T-cell (primary cell): ENCODE data around the gene FAM174C. TPM values are rescaled to one million over a fixed set of nuclear protein-coding genes. Genes with fewer than 3 reads are reported as not detected.

Source experiments
- ATAC-seq, 4 experiments: fragments of 200-7000 bp in 3 of 4; fragments of 150-1000 bp in 1 of 4; cut with Tn5 transposase; replicated peaks in 1 of 4; 1 replicate in 3 of 4; 2 replicates in 1 of 4; pipeline ENCODE4 v1.10.0; 2021; ENCODE audit warnings: moderate library complexity in 3 of 4, mild to moderate bottlenecking in 2 of 4, moderate number of reproducible peaks in 1 of 4
- CTCF ChIA-PET, 2 donors: fragments of 300-600 bp; sonication (Branson Sonifier 250); formaldehyde crosslinking; loops; one replicate each; lab custom pipeline; 2022; ENCODE audit warnings: antibody characterized with exemption in 2 of 2; lab: Charles Lee
- POLR2A ChIA-PET, 2 donors: fragments of 300-600 bp; sonication (Branson Sonifier 250); formaldehyde crosslinking; loops; one replicate each; lab custom pipeline; 2022; ENCODE audit warnings: antibody characterized with exemption in 2 of 2; lab: Charles Lee
- DNase-seq, 35 experiments: peaks; one replicate each; pipeline versions ENCODE4 v3.0.0 to v3.0.0-alpha.2; 2013 to 2023
- H3K27ac ChIP-seq: one replicate; pipeline ENCODE4 v1.5.1; 2013; ENCODE audit warnings: low read length
- H3K27me3 ChIP-seq, 2 experiments: replicated peaks in 1 of 2; 1 replicate in 1 of 2; 2 replicates in 1 of 2; pipeline versions ENCODE4 v1.6.1 to v1.7.0; 2013; ENCODE audit warnings: low read length in 1 of 2, mixed read lengths in 1 of 2; ENCODE audit not compliant: control insufficient read depth in 2 of 2, insufficient read depth in 2 of 2; ENCODE audit errors: extremely low read depth in 1 of 2
- H3K36me3 ChIP-seq, 2 donors: 1 replicate in 1 of 2; 2 replicates in 1 of 2; pipeline versions ENCODE4 v1.6.1 to v1.7.0; 2013; ENCODE audit warnings: low read length in 1 of 2; ENCODE audit not compliant: control insufficient read depth in 2 of 2, insufficient read depth in 1 of 2; ENCODE audit errors: extremely low read depth in 1 of 2
- H3K4me1 ChIP-seq, 2 experiments: 1 replicate in 1 of 2; 2 replicates in 1 of 2; pipeline versions ENCODE4 v1.6.1 to v1.7.0; 2013; ENCODE audit warnings: low read length in 2 of 2, mixed read lengths in 1 of 2; ENCODE audit not compliant: insufficient read depth in 2 of 2, control insufficient read depth in 1 of 2; ENCODE audit errors: extremely low read depth in 1 of 2
- H3K4me3 ChIP-seq, 2 donors: 1 replicate in 1 of 2; 2 replicates in 1 of 2; pipeline versions ENCODE4 v1.5.1 to v1.7.0; 2013; ENCODE audit warnings: mild to moderate bottlenecking in 2 of 2, low read length in 1 of 2, moderate library complexity in 1 of 2; ENCODE audit not compliant: control insufficient read depth in 1 of 2; ENCODE audit errors: extremely low read depth in 1 of 2
- H3K9me3 ChIP-seq: 2 replicates; pipeline ENCODE4 v1.7.0; 2013
- H3K27ac Mint-ChIP-seq, 2 donors: one replicate each; pipeline ENCODE4 v1.8.0; 2020 to 2021; ENCODE audit warnings: mild to moderate bottlenecking in 2 of 2, mixed read lengths in 2 of 2
- H3K27me3 Mint-ChIP-seq, 2 donors: one replicate each; pipeline ENCODE4 v1.8.0; 2021 to 2022; ENCODE audit warnings: mixed read lengths in 2 of 2
- H3K36me3 Mint-ChIP-seq: one replicate; pipeline ENCODE4 v1.8.0; 2021; ENCODE audit warnings: mixed read lengths
- H3K4me1 Mint-ChIP-seq, 3 donors: one replicate each; pipeline ENCODE4 v1.8.0; 2020 to 2022; ENCODE audit warnings: mixed read lengths in 3 of 3, mild to moderate bottlenecking in 1 of 3
- H3K4me3 Mint-ChIP-seq, 3 donors: one replicate each; pipeline ENCODE4 v1.8.0; 2020 to 2022; ENCODE audit warnings: mild to moderate bottlenecking in 3 of 3, mixed read lengths in 3 of 3, moderate library complexity in 3 of 3
- H3K9me3 Mint-ChIP-seq, 3 donors: one replicate each; pipeline ENCODE4 v1.8.0; 2020 to 2022; ENCODE audit warnings: mixed read lengths in 3 of 3
- WGBS: methylation state at CpG from one replicate; pipeline ENCODE4 v1.1.5; 2013; ENCODE audit warnings: missing lambda C conversion rate; ENCODE audit not compliant: insufficient coverage; 5-methylcytosine and 5-hydroxymethylcytosine counted together
- total RNA-seq, 35 experiments: library from RNA in 6 of 35; stranded (reverse) in 6 of 35; fragments of 120-200 nt in 1 of 35; gene quantifications; one replicate each; pipeline versions ENCODE4 v1.2.1 to v1.2.4 and lab custom pipeline; 2013 to 2026

The FAM174C gene
- total RNA-seq, 5 donors from 2014 or later (not counting 1 experiment from before 2014, with no cell fraction given): 42.1 to 69.8 (median 60.4) TPM

DNA sequence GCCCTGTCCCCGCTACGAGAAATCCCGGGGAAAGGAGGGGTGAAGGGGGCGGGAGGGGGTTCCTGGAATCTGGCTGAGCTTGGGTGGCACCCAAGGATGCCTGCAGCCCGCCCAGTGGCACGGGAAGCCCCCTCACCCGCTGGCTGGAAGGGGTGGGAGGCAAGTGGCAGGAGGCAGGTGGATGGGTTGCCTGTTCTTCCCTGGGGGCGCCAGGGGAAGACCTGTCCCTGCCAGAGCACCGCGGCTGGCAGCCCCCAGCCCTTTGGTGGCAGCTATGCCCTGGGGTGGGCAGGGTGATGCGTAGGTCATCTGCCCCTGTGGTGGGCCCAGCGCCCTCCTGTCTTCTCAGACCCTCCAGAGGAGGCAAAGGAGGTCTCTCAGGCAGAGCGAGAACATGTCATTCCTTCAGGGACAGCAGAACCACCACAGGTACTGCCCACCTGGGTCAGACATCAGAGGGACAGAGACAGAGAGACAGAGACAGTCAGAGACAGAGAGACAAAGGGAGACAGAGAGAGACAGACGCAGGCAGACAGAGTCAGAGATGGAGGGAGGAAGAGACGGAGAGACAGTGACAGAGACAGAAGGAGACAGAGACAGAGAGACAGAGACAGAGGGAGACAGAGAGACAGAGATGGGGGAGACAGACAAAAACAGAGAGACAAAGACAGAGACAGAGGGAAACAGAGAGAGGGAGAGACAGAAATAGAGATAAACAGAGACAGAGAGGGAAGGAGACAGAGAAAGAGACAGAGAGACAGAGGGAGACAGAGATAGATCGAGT lies 47.1 kb downstream of the FAM174C start:
- 87% methylated on average over 15 of the region's 16 CpGs for WGBS
- H3K27ac ChIP-seq: no peak overlapping the region
- Mint-ChIP-seq H3K9me3 (no peaks in the 10 kb centered on the region), H3K27ac (no peak overlapping the region), H3K36me3 (no peaks in the 10 kb centered on the region), H3K27me3 (peaks cover 24 to 56% of the 10 kb centered on the region in 2 donors), H3K4me3 (peak overlapping the region in 1 of 3 donors; percentile 3), H3K4me1 (peaks cover 2 to 13% (median 7%) of the 10 kb centered on the region in 3 donors)
- no peaks in the 10 kb centered on the region for H3K36me3 ChIP-seq
- H3K27me3 ChIP-seq: peaks cover 6 to 85% of the 10 kb centered on the region in 2 experiments
- POLR2A ChIA-PET: no interaction called here
- no peak for ATAC-seq
- no peak for DNase-seq
- no peak overlapping the region for H3K4me3 ChIP-seq
- no peaks in the 10 kb centered on the region for H3K9me3 ChIP-seq
- CTCF ChIA-PET: no interaction called here
- H3K4me1 ChIP-seq: peaks cover 0 to 14% of the 10 kb centered on the region in 2 experiments

DNA sequence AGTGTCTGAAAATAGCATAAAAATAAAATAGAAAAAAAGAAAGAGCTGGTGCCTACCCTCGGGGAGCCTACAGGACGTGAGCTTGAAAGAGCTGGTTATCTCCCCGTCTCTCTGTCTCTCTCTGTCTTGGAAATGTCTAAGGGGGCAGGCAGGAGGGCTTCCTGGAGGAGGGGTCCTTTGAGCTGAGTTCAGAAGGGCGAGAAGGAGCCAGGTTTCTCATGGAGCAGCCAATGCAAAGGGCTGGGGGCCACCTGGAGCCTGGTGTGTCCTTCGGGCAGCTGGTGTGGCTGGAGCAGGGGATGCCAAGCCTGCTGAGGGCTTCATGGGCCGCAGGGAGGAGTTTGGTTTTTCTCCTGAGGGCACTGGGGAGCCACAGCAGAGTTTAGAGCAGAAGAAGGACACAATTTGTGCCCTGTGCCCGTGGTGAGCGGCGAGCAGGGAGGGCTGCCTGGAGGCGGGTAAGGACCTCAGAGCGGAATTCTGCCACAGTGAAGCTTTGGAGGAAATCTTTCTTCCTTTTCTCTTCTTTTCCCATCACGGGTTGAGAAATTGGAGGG lies 49.0 kb downstream of the FAM174C start:
- no peak overlapping the region for H3K27ac ChIP-seq
- H3K9me3 ChIP-seq: no peaks in the 10 kb centered on the region
- Mint-ChIP-seq H3K27ac (no peak overlapping the region), H3K4me1 (peaks cover 2 to 13% (median 5%) of the 10 kb centered on the region in 3 donors), H3K9me3 (no peaks in the 10 kb centered on the region), H3K4me3 (peak overlapping the region in 1 of 3 donors; percentile 55), H3K36me3 (no peaks in the 10 kb centered on the region), H3K27me3 (peaks cover 18 to 44% of the 10 kb centered on the region in 2 donors)
- H3K4me3 ChIP-seq: no peak overlapping the region
- ChIA-PET CTCF (no interaction called here), POLR2A (no interaction called here)
- no peaks in the 10 kb centered on the region for H3K36me3 ChIP-seq
- H3K27me3 ChIP-seq: peaks cover 6 to 68% of the 10 kb centered on the region in 2 experiments
- H3K4me1 ChIP-seq: peaks cover 0 to 11% of the 10 kb centered on the region in 2 experiments
- ATAC-seq (no peak), DNase-seq (no peak)
- WGBS: 92% methylated on average over 5 of the region's 12 CpGs

DNA sequence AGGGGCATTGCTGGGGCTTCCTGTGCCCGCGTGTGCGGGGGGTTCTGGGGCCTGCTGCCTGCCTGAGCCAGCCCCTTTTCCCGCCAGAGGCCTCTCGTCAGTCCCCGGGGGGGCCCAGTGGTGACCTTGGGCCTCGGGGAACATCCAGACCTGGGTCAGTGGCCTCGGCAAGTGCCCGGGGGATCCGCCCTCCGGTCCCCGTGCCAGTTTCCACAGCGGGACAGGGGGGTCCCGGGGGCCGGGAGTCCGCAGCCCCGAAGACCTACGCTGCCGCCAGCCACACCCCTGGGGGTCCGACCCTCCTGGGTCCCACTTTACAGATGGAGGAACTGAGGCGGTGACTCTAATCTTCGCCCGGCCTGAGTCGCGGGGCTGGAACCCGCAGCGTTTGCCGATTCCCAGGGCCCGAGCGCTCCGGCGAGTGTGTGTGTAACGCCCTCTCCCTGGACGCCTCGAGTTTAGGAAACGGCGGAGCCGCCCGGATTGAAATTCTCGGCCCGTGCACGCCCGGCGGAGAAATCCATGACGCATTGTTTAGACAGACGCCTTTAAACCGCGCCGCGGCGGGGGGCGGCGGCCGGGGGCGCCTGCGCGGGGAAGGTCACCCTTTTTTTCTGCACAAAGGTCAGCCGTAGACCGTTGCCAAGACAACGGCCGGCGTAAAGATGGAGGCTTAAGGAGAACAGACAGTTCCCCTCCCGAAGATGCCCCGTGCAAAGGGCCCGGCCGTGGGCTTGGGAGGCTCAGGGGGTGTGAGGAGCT lies 49.7 kb downstream of the FAM174C start:
- Mint-ChIP-seq H3K27me3 (peaks cover 18 to 38% of the 10 kb centered on the region in 2 donors), H3K9me3 (no peaks in the 10 kb centered on the region), H3K4me1 (peaks cover 2 to 13% (median 5%) of the 10 kb centered on the region in 3 donors), H3K4me3 (peak overlapping the region; percentile 6 to 55 (median 17)), H3K27ac (no peak overlapping the region), H3K36me3 (no peaks in the 10 kb centered on the region)
- H3K27ac ChIP-seq: no peak overlapping the region
- H3K27me3 ChIP-seq: peaks cover 6 to 70% of the 10 kb centered on the region in 2 experiments
- 4% methylated on average over 64 of the region's 66 CpGs for WGBS
- peaks cover 0 to 11% of the 10 kb centered on the region in 2 experiments for H3K4me1 ChIP-seq
- ATAC-seq: peak; percentile 34 to 57 (median 43)
- ChIA-PET POLR2A (no interaction called here), CTCF (interaction anchor here in 1 of 2 donors (0.5 kb wide), 1 partner anchor 406 kb away, joined by 7 read pairs; no protein-coding TSS in a partner anchor)
- H3K4me3 ChIP-seq: peak overlapping the region; percentile 10 to 17
- no peaks in the 10 kb centered on the region for H3K9me3 ChIP-seq
- peak in 9 of 35 experiments; percentile 3 to 28 (median 15) for DNase-seq
- H3K36me3 ChIP-seq: no peaks in the 10 kb centered on the region

DNA sequence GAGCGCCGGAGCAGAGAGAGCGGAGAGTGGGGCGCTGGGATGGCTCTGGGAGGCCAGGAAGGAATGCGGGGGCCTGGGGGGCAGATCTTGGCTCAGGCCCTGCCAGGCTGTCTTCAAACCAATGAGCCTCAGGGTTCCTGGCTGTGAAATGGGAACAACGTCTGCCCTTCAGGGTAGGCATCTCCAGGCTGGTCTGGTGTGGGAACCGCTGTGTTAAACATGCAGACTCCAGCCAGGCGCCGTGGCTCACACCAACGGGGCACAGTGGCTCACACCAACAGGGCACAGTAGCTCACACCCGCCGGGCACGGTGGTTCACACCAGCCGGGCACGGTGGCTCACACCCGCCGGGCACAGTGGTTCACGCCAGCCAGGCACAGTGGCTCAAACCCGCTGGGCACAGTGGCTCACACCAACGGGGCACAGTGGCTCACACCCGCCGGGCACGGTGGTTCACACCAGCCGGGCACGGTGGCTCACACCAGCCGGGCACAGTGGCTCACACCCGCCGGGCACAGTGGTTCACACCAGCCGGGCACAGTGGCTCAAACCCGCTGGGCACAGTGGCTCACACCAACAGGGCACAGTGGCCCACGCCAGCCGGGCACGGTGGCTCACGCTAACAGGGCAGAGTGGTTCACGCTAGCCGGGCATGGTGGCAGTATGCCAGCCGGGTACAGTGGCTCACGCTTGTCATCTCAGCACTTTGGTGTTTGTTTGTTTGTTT lies 50.4 kb downstream of the FAM174C start:
- DNase-seq (no peak), ATAC-seq (no peak)
- peaks cover 2 to 13% (median 5%) of the 10 kb centered on the region in 3 donors for H3K4me1 Mint-ChIP-seq
- H3K9me3 ChIP-seq: no peaks in the 10 kb centered on the region
- H3K36me3 ChIP-seq: no peaks in the 10 kb centered on the region
- WGBS: 83% methylated on average over 37 of the region's 38 CpGs
- peaks cover 6 to 70% of the 10 kb centered on the region in 2 experiments for H3K27me3 ChIP-seq
- peaks cover 21 to 40% of the 10 kb centered on the region in 2 donors for H3K27me3 Mint-ChIP-seq
- no peaks in the 10 kb centered on the region for H3K36me3 Mint-ChIP-seq
- CTCF ChIA-PET: interaction anchor here in 1 of 2 donors (0.5 kb wide), 1 partner anchor 407 kb away, joined by 7 read pairs; no protein-coding TSS in a partner anchor
- peak overlapping the region in 1 of 3 donors; percentile 55 for H3K4me3 Mint-ChIP-seq
- H3K27ac Mint-ChIP-seq: no peak overlapping the region
- no peak overlapping the region for H3K27ac ChIP-seq
- H3K9me3 Mint-ChIP-seq: no peaks in the 10 kb centered on the region
- POLR2A ChIA-PET: no interaction called here
- H3K4me3 ChIP-seq: peak overlapping the region in 1 of 2 donors; percentile 17
- H3K4me1 ChIP-seq: peaks cover 0 to 11% of the 10 kb centered on the region in 2 experiments

DNA sequence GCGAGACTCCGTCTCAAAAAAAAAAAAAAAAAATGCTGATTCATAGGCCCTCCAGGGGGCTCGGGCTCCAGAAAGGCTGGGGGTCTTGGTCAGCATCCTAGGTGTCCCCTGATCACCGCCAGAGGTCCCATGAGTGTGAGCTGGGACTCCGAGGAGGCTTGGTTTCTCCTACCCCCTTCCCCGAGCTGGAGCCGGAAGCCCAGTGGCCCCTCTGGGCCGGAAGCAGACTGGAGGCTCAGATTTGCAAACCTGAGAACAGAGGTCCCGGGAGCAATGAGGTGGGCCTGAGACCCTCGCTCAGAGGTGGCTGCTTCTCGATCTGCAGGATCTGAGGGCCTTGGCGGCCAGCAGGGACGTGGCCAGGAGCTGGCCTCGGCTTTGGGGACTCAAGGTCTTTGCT lies 51.8 kb downstream of the FAM174C start:
- no peak for DNase-seq
- no peaks in the 10 kb centered on the region for H3K36me3 ChIP-seq
- peaks cover 2 to 13% (median 5%) of the 10 kb centered on the region in 3 donors for H3K4me1 Mint-ChIP-seq
- H3K27me3 Mint-ChIP-seq: peaks cover 17 to 40% of the 10 kb centered on the region in 2 donors
- 56% methylated on average over 8 of the region's 14 CpGs for WGBS
- H3K9me3 ChIP-seq: no peaks in the 10 kb centered on the region
- no peak overlapping the region for H3K4me3 ChIP-seq
- H3K36me3 Mint-ChIP-seq: no peaks in the 10 kb centered on the region
- H3K9me3 Mint-ChIP-seq: no peaks in the 10 kb centered on the region
- ChIA-PET POLR2A (no interaction called here), CTCF (interaction anchor here in 1 of 2 donors (0.5 kb wide), 1 partner anchor 20 kb away, joined by 3 read pairs; no protein-coding TSS in a partner anchor)
- H3K27me3 ChIP-seq: peaks cover 6 to 68% of the 10 kb centered on the region in 2 experiments
- H3K27ac ChIP-seq: no peak overlapping the region
- H3K27ac Mint-ChIP-seq: no peak overlapping the region
- no peak for ATAC-seq
- peak overlapping the region in 1 of 3 donors; percentile 1 for H3K4me3 Mint-ChIP-seq
- H3K4me1 ChIP-seq: peaks cover 0 to 11% of the 10 kb centered on the region in 2 experiments
